ENCODE results near the gene CHRDL2.

The CHRDL2 gene

DNA sequence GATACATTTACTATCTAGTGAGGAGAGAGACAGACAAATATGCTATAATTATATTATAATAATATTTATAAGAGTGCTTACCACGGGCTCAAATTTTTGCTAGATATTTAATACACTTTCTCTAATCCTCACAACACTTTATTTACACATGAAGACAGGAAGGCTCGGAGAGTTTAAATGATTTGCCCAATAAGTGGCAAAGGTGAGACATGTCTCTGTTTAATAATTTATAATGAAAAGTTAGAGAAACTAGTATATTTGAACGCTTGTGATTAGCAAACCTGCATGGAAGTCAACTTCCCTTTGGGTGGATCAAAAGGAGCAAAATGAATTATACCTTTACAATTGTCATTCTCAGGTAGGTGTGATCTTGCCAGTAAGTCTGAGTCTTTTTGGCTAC lies 83.4 kb downstream of the CHRDL2 start:
- no peak for ATAC-seq
- no peak for TF ChIP-seq SNAI2 (CRISPR knock-in tag; IDR thresholded peaks at IDR 0.05)
- no peak for TF ChIP-seq TOX (CRISPR knock-in tag; IDR thresholded peaks at IDR 0.05; ENCODE audit: borderline replicate concordance)
- TF ChIP-seq ARNTL (CRISPR knock-in tag; IDR thresholded peaks at IDR 0.05; ENCODE audit: borderline replicate concordance, low read depth), result no peak
- TF ChIP-seq ZNF8 (CRISPR knock-in tag; IDR thresholded peaks at IDR 0.05), result no peak
- no peak for TF ChIP-seq BACH2 (CRISPR knock-in tag; IDR thresholded peaks at IDR 0.05; ENCODE audit: borderline replicate concordance)
- TF ChIP-seq, protein P1, sequence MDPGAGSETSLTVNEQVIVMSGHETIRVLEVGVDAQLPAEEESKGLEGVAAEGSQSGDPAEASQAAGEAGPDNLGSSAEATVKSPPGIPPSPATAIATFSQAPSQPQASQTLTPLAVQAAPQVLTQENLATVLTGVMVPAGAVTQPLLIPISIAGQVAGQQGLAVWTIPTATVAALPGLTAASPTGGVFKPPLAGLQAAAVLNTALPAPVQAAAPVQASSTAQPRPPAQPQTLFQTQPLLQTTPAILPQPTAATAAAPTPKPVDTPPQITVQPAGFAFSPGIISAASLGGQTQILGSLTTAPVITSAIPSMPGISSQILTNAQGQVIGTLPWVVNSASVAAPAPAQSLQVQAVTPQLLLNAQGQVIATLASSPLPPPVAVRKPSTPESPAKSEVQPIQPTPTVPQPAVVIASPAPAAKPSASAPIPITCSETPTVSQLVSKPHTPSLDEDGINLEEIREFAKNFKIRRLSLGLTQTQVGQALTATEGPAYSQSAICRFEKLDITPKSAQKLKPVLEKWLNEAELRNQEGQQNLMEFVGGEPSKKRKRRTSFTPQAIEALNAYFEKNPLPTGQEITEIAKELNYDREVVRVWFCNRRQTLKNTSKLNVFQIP (CRISPR knock-in tag; IDR thresholded peaks at IDR 0.05; ENCODE audit: borderline replicate concordance, low read depth), result no peak
- no peak for TF ChIP-seq ZFP30 (CRISPR knock-in tag; IDR thresholded peaks at IDR 0.05)
- TF ChIP-seq OSR1 (CRISPR knock-in tag; IDR thresholded peaks at IDR 0.05), result no peak
- TF ChIP-seq, protein P2, sequence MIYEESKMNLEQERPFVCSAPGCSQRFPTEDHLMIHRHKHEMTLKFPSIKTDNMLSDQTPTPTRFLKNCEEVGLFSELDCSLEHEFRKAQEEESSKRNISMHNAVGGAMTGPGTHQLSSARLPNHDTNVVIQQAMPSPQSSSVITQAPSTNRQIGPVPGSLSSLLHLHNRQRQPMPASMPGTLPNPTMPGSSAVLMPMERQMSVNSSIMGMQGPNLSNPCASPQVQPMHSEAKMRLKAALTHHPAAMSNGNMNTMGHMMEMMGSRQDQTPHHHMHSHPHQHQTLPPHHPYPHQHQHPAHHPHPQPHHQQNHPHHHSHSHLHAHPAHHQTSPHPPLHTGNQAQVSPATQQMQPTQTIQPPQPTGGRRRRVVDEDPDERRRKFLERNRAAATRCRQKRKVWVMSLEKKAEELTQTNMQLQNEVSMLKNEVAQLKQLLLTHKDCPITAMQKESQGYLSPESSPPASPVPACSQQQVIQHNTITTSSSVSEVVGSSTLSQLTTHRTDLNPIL (CRISPR knock-in tag; IDR thresholded peaks at IDR 0.05; ENCODE audit: low read depth), result no peak
- no peak for TF ChIP-seq PPARA (CRISPR knock-in tag; IDR thresholded peaks at IDR 0.05; ENCODE audit: borderline replicate concordance)
- TF ChIP-seq, protein P3, sequence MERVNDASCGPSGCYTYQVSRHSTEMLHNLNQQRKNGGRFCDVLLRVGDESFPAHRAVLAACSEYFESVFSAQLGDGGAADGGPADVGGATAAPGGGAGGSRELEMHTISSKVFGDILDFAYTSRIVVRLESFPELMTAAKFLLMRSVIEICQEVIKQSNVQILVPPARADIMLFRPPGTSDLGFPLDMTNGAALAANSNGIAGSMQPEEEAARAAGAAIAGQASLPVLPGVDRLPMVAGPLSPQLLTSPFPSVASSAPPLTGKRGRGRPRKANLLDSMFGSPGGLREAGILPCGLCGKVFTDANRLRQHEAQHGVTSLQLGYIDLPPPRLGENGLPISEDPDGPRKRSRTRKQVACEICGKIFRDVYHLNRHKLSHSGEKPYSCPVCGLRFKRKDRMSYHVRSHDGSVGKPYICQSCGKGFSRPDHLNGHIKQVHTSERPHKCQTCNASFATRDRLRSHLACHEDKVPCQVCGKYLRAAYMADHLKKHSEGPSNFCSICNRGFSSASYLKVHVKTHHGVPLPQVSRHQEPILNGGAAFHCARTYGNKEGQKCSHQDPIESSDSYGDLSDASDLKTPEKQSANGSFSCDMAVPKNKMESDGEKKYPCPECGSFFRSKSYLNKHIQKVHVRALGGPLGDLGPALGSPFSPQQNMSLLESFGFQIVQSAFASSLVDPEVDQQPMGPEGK (CRISPR knock-in tag; IDR thresholded peaks at IDR 0.05; ENCODE audit: borderline replicate concordance), result no peak
- TF ChIP-seq ZFP3 (CRISPR knock-in tag; IDR thresholded peaks at IDR 0.05), result no peak
- no peak for TF ChIP-seq ZNF565 (CRISPR knock-in tag; conservative IDR thresholded peaks at IDR 0.05; ENCODE audit: low read depth)
- TF ChIP-seq, protein P4, sequence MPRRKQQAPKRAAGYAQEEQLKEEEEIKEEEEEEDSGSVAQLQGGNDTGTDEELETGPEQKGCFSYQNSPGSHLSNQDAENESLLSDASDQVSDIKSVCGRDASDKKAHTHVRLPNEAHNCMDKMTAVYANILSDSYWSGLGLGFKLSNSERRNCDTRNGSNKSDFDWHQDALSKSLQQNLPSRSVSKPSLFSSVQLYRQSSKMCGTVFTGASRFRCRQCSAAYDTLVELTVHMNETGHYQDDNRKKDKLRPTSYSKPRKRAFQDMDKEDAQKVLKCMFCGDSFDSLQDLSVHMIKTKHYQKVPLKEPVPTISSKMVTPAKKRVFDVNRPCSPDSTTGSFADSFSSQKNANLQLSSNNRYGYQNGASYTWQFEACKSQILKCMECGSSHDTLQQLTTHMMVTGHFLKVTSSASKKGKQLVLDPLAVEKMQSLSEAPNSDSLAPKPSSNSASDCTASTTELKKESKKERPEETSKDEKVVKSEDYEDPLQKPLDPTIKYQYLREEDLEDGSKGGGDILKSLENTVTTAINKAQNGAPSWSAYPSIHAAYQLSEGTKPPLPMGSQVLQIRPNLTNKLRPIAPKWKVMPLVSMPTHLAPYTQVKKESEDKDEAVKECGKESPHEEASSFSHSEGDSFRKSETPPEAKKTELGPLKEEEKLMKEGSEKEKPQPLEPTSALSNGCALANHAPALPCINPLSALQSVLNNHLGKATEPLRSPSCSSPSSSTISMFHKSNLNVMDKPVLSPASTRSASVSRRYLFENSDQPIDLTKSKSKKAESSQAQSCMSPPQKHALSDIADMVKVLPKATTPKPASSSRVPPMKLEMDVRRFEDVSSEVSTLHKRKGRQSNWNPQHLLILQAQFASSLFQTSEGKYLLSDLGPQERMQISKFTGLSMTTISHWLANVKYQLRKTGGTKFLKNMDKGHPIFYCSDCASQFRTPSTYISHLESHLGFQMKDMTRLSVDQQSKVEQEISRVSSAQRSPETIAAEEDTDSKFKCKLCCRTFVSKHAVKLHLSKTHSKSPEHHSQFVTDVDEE (CRISPR knock-in tag; IDR thresholded peaks at IDR 0.05), result no peak

DNA sequence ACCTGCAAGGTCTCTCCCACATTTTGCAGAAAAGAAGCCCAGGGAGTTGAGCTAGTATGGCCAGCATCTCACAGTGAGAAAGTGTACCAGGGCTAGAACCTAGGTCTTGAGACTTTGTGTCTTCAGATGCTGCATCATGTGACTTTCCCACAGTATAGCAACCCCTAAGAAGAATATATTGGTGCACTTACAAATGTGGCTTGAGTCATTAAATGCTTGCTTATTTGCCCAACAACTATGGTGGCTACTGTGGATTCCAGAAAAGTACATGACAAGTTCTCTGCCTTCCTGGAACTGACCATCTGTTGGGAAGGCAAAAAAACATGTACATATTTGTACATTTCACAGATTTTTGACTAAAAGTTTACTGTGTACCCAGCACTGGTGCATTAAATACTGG lies 83.8 kb downstream of the CHRDL2 start:
- TF ChIP-seq, protein P1 (CRISPR knock-in tag; IDR thresholded peaks at IDR 0.05; ENCODE audit: borderline replicate concordance, low read depth), result no peak
- TF ChIP-seq SNAI2 (CRISPR knock-in tag; IDR thresholded peaks at IDR 0.05) (no peak), GLIS3 (CRISPR knock-in tag; IDR thresholded peaks at IDR 0.05) (no peak), PPARA (CRISPR knock-in tag; IDR thresholded peaks at IDR 0.05; ENCODE audit: borderline replicate concordance) (no peak), BACH2 (CRISPR knock-in tag; IDR thresholded peaks at IDR 0.05; ENCODE audit: borderline replicate concordance) (no peak), ZC3H10 (CRISPR knock-in tag; IDR thresholded peaks at IDR 0.05) (no peak), ISL1 (CRISPR knock-in tag; IDR thresholded peaks at IDR 0.05) (no peak), ARNTL (CRISPR knock-in tag; IDR thresholded peaks at IDR 0.05; ENCODE audit: borderline replicate concordance, low read depth) (no peak), OSR1 (CRISPR knock-in tag; IDR thresholded peaks at IDR 0.05) (no peak), ZNF70 (CRISPR knock-in tag; IDR thresholded peaks at IDR 0.05) (no peak)
- TF ChIP-seq, protein P5, sequence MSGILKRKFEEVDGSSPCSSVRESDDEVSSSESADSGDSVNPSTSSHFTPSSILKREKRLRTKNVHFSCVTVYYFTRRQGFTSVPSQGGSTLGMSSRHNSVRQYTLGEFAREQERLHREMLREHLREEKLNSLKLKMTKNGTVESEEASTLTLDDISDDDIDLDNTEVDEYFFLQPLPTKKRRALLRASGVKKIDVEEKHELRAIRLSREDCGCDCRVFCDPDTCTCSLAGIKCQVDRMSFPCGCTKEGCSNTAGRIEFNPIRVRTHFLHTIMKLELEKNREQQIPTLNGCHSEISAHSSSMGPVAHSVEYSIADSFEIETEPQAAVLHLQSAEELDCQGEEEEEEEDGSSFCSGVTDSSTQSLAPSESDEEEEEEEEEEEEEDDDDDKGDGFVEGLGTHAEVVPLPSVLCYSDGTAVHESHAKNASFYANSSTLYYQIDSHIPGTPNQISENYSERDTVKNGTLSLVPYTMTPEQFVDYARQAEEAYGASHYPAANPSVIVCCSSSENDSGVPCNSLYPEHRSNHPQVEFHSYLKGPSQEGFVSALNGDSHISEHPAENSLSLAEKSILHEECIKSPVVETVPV (CRISPR knock-in tag; IDR thresholded peaks at IDR 0.05), result no peak
- TF ChIP-seq, protein P2 (CRISPR knock-in tag; IDR thresholded peaks at IDR 0.05; ENCODE audit: low read depth), result no peak
- ATAC-seq, result no peak

Data from SK-N-SH treated with all-trans-retinoic acid at 6 μM for 48 hours (cell line).